ENCODE measurements around the gene TAOK1.

TAOK1 gene

GRCh38 chr17:29592850-29593551 is 202.8 kb downstream of the TAOK1 start, which contains the start of gene ANKRD13B:
TSS of gene ANKRD13B (plus strand) at chr17:29593132. CDS start at chr17:29593622, 490 bp downstream.
- no peak for DNase-seq (ENCODE audit: low read depth)
- TF ChIP-seq CTCF (IDR thresholded peaks at IDR 0.05; ENCODE audit: low read length, missing control alignments): no peak
- peak within 1 kb of the TSS; percentile 57 for H3K4me3 ChIP-seq (replicated peaks; ENCODE audit: low read depth, low read length)

GRCh38 chr17:29593591-29594518 is 203.7 kb downstream of the TAOK1 start:
- peak overlapping the region; percentile 57 for H3K4me3 ChIP-seq (replicated peaks; ENCODE audit: low read depth, low read length)
- no peak for DNase-seq (ENCODE audit: low read depth)
- TF ChIP-seq CTCF (IDR thresholded peaks at IDR 0.05; ENCODE audit: low read length, missing control alignments): peak; percentile 12

GRCh38 chr17:29594519-29595090 is 204.4 kb downstream of the TAOK1 start:
- no peak overlapping the region for H3K4me3 ChIP-seq (replicated peaks; ENCODE audit: low read depth, low read length)
- no peak for DNase-seq (ENCODE audit: low read depth)
- TF ChIP-seq CTCF (IDR thresholded peaks at IDR 0.05; ENCODE audit: low read length, missing control alignments): no peak

GRCh38 chr17:29595107-29595942 is 205.2 kb downstream of the TAOK1 start:
- no peak for TF ChIP-seq CTCF (IDR thresholded peaks at IDR 0.05; ENCODE audit: low read length, missing control alignments)
- DNase-seq (ENCODE audit: low read depth): peak; percentile 46
- H3K4me3 ChIP-seq (replicated peaks; ENCODE audit: low read depth, low read length): no peak overlapping the region

GRCh38 chr17:29595943-29596774 is 206.0 kb downstream of the TAOK1 start:
- no peak for TF ChIP-seq CTCF (IDR thresholded peaks at IDR 0.05; ENCODE audit: low read length, missing control alignments)
- DNase-seq (ENCODE audit: low read depth): no peak
- no peak overlapping the region for H3K4me3 ChIP-seq (replicated peaks; ENCODE audit: low read depth, low read length)

All from fibroblast of pulmonary artery (primary cell).